Measurements from ENCODE around the gene EHF.

GRCh38 chr11:34667810-34668582 lies 47.1 kb downstream of the EHF start:
- TF ChIP-seq EZH2 (IDR thresholded peaks at IDR 0.05; ENCODE audit: low read depth, low read length, severe bottlenecking) (no peak), POLR2A (IDR thresholded peaks at IDR 0.05; ENCODE audit: control extremely low read depth in 1 of 2, low read depth in 2 of 2, low read length in 2 of 2) (no peak), JUND (IDR thresholded peaks at IDR 0.05; ENCODE audit: low read length) (no peak)
